Activated naive CD8-positive, alpha-beta T cell (primary cell): ENCODE measurements around the gene GAA.
"Not testable (repeated sequence)": the region's sequence is repeated elsewhere in the genome, so short reads cannot be mapped to it uniquely, and the experiment has no call there.

Source experiments
- H3K27ac Mint-ChIP-seq: one replicate; pipeline ENCODE4 v1.8.0; 2021; ENCODE audit warnings: mixed read lengths
- H3K27me3 Mint-ChIP-seq: one replicate; pipeline ENCODE4 v1.8.0; 2021; ENCODE audit warnings: mixed read lengths
- H3K36me3 Mint-ChIP-seq: one replicate; pipeline ENCODE4 v1.8.0; 2021; ENCODE audit warnings: mixed read lengths
- H3K4me1 Mint-ChIP-seq: one replicate; pipeline ENCODE4 v1.8.0; 2021; ENCODE audit warnings: low read depth, mixed read lengths
- H3K4me3 Mint-ChIP-seq: one replicate; pipeline ENCODE4 v1.8.0; 2021; ENCODE audit warnings: mild to moderate bottlenecking, mixed read lengths
- H3K9me3 Mint-ChIP-seq: one replicate; pipeline ENCODE4 v1.8.0; 2021; ENCODE audit warnings: low read depth, mixed read lengths

The GAA gene

DNA sequence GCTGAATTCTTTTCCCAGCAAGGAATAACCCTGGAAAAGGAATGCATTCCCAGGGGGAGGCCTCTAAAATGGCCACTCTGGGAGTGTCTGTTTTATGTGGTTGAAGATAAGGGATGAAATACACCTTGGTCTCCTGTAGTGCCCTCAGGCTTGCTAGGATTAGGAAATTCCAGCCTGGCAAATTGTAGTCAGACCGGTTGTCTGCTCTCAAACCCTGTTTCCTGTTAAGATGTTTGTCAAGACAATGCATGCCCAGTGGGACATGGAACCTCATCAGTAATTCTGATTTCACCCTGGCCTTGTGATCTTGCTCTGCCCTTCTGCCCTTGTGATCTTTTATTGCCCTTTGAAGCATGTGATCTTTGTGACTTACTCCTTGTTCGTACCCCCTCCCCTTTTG is 54.2 kb downstream of the GAA start:
- H3K36me3 Mint-ChIP-seq, H3K9me3 Mint-ChIP-seq, H3K27me3 Mint-ChIP-seq, H3K4me3 Mint-ChIP-seq, H3K27ac Mint-ChIP-seq, H3K4me1 Mint-ChIP-seq: not testable (repeated sequence)

DNA sequence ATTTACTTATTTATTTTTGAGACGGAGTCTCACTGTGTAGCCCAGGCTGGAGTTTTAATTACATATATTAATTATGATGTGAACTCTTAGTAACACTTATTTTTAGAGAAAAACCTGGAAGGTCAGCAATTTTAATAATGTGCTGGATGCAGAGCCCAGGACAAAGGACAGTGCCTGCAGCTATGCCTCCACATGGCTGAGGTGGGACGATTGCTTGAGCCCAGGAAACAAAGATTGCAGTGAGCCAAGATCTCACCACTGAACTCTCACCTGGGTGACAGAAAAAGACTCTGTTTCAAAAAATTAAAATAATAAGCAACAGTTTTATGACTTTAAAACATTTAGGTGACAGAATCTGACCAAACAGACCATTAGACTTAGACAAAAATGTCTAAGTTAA is 57.5 kb downstream of the GAA start:
- Mint-ChIP-seq H3K27me3 (no peaks in the 10 kb centered on the region), H3K27ac (no peak overlapping the region), H3K4me1 (no peaks in the 10 kb centered on the region), H3K9me3 (no peaks in the 10 kb centered on the region), H3K4me3 (no peak overlapping the region), H3K36me3 (peaks cover 2% of the 10 kb centered on the region)

DNA sequence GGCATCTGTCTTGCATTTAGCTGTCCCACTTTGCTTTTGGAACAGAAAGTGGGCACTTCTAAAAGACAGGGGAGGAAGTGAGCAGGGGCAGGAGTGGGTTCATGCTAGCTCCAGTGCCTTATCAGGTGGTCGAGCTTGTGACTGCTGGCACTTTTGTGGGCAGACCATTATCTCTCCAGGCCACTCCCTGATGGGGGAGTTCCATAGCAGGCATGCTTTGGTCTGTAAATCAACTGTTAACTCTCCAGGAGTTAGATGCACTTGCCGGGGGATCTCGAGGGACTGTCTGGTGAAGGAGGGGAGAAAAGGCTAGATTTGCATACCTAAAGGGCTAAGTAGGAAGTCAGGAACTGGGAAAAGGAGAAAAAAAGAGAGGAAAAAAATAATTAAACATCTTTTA is 59.2 kb downstream of the GAA start:
- Mint-ChIP-seq H3K4me3 (no peak overlapping the region), H3K27me3 (no peaks in the 10 kb centered on the region), H3K36me3 (peaks cover 2% of the 10 kb centered on the region), H3K4me1 (no peaks in the 10 kb centered on the region), H3K27ac (no peak overlapping the region), H3K9me3 (no peaks in the 10 kb centered on the region)

DNA sequence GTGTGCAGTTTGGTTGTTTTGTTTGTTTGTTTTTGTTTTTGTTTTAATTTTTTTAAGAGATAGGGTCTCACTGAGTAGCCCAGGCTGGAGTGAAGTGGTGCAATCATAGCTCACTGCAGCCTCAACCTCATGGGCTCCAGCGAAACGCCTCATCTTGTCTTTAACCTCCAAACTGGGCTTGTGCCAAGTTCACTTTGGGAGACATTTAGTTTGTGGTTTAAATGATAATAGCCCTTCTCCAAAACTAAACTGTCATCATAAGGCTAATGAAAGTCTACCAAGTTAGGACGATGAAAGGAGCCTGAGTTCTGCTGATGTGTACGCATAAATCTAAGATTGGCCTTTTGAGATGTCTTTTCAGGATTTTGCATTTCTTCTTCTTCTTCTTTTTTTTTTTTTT is 62.0 kb downstream of the GAA start:
- no peaks in the 10 kb centered on the region for H3K4me1 Mint-ChIP-seq
- no peaks in the 10 kb centered on the region for H3K9me3 Mint-ChIP-seq
- no peaks in the 10 kb centered on the region for H3K27me3 Mint-ChIP-seq
- H3K27ac Mint-ChIP-seq, result no peak overlapping the region
- H3K36me3 Mint-ChIP-seq, result no peaks in the 10 kb centered on the region
- H3K4me3 Mint-ChIP-seq, result no peak overlapping the region

DNA sequence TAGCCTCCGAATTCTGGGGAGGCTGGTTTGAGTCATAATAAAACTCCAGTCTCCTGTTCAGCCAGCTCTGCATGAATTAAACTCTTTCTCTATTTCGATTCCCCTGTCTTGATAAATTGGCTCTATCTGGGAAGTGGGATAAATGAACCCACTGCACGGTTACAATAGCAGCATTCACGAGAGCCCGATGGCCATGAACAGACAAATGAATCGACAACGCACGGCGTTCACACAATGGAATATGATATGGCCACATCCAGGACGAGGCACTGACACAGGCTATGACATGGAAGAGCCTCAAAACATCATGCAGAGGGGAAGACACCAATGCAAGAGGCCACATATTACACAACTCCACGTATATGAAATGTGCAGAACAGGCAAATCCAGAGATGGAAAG is 62.8 kb downstream of the GAA start:
- H3K4me3 Mint-ChIP-seq, result no peak overlapping the region

DNA sequence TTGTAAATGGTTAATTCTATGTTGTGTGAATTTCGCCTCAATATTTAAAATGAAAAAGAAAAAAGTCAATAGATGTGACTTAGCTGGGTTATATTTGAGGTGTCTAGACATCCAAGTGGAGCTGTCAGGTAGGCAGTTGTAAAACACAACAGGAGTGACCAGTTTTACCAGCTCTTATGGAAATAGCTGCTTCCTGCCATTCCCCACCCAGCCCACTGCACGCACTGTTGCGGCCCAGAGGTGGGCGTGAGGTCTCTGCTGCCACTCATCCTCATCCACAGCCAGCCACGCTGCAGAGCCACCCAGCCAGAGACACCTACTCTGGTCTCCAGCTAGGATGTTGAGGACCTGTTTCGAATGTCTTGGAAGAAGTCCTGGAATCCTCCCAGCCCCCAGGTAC is 65.1 kb downstream of the GAA start:
- H3K36me3 Mint-ChIP-seq, result no peaks in the 10 kb centered on the region
- no peak overlapping the region for H3K4me3 Mint-ChIP-seq
- no peak overlapping the region for H3K27ac Mint-ChIP-seq
- H3K27me3 Mint-ChIP-seq, result no peaks in the 10 kb centered on the region
- H3K4me1 Mint-ChIP-seq, result no peaks in the 10 kb centered on the region
- H3K9me3 Mint-ChIP-seq, result no peaks in the 10 kb centered on the region

More for the DNA sequence above, 62.8 kb downstream of the GAA start:
- H3K27ac Mint-ChIP-seq, result no peak overlapping the region
- H3K4me1 Mint-ChIP-seq, result no peaks in the 10 kb centered on the region
- no peaks in the 10 kb centered on the region for H3K27me3 Mint-ChIP-seq
- no peaks in the 10 kb centered on the region for H3K9me3 Mint-ChIP-seq
- H3K36me3 Mint-ChIP-seq, result no peaks in the 10 kb centered on the region

DNA sequence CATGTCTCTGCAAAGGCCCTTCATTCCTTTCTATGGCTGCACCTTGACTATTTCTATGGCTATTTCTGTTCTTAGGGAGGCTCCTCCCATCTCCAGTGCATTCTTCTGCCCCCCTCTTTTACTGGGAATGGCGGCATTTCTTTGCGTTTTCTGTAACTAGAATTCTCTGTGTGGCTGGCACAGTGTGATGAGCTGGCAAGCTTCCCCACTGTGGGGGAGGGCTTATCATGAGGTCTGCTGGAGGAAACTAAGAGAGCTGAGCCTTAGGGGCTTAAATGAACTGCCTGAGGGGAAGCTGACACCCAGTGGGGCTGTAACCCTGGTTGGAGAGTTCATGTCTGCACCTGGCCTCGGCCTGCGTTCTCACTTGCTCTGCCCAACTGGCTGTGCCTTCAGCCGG is 67.0 kb downstream of the GAA start:
- Mint-ChIP-seq H3K27ac (no peak overlapping the region), H3K36me3 (no peaks in the 10 kb centered on the region), H3K27me3 (no peaks in the 10 kb centered on the region), H3K4me1 (no peaks in the 10 kb centered on the region), H3K4me3 (no peak overlapping the region), H3K9me3 (no peaks in the 10 kb centered on the region)

DNA sequence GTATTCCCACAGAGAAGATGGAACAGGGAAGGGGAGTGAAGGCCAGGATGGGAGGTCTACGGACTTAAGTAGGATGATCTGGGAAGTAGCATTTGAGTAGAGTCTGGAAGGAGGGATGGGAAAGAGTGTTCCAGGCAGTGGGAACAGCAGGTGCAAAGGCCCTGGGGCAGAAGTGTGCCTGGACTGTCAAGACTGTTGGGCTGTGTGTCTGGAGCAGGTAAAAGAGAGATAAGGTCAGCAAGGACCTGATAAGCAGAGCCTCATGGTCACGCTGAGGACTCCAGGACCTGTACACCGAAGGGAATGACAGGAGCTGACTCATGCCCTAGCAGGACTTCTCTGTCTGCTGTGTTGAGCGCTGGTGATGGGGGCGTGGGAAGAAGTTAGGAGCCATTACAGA is 67.7 kb downstream of the GAA start:
- Mint-ChIP-seq H3K4me3 (no peak overlapping the region), H3K36me3 (no peaks in the 10 kb centered on the region), H3K4me1 (no peaks in the 10 kb centered on the region), H3K9me3 (no peaks in the 10 kb centered on the region), H3K27ac (no peak overlapping the region), H3K27me3 (no peaks in the 10 kb centered on the region)
